SKM-1 (cell line): ENCODE measurements around the gene LHFPL2.
"Not testable (repeated sequence)": the region's sequence is repeated elsewhere in the genome, so short reads cannot be mapped to it uniquely, and the experiment has no call there.

ENCODE experiments used
- DNase-seq: peaks from one replicate; lab custom pipeline; 2025; ENCODE audit not compliant: unreplicated experiment; lab: John Stamatoyannopoulos, UW

The LHFPL2 gene, protein sequence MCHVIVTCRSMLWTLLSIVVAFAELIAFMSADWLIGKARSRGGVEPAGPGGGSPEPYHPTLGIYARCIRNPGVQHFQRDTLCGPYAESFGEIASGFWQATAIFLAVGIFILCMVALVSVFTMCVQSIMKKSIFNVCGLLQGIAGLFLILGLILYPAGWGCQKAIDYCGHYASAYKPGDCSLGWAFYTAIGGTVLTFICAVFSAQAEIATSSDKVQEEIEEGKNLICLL

GRCh38 chr5:78648359-78649210 lies at the start of gene LHFPL2:
Gene LHFPL2, minus strand, starts transcription at chr5:78648772. Its CDS starts 138,559 bp downstream, at chr5:78510213.
- DNase-seq = no peak

DNA sequence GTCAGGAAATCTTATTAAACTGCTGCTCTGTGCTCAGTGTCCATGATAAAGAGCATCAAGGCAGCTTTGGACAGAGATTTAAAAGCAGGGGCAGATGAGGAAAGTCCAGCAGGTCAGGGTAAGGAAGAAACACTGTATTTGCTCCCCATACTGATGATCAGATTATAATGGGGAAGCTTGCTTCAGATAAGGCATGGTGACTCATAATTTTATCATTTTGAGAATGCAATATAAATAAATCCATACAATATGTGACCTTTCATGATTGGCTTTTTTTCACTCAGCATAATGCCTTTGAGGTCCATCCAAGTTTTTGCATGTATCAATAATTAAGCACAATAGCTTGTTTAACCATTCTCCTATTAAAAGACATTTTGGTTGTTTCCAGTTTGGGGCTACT lies 48.1 kb upstream of the LHFPL2 start:
- DNase-seq = no peak

DNA sequence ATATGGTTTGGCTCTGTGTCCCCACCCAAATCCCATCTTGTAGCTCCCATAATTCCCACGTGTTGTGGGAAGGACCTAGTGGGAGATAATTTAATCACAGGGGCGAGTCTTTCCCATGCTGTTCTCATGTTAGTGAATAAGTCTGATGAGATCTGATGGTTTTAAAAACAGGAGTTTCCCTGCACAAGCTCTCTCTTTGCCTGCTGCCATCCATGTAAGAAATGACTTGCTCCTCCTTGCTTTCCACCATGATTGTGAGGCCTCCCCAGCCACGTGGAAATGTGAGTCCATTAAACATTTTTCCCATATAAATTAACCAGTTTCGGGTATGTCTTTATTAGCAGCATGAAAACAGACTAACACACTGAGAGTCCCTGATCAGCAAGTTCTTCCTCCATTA lies 47.5 kb upstream of the LHFPL2 start:
- not testable (repeated sequence) for DNase-seq

GRCh38 chr5:78693339-78693738 lies 44.8 kb upstream of the LHFPL2 start:
- no peak for DNase-seq

DNA sequence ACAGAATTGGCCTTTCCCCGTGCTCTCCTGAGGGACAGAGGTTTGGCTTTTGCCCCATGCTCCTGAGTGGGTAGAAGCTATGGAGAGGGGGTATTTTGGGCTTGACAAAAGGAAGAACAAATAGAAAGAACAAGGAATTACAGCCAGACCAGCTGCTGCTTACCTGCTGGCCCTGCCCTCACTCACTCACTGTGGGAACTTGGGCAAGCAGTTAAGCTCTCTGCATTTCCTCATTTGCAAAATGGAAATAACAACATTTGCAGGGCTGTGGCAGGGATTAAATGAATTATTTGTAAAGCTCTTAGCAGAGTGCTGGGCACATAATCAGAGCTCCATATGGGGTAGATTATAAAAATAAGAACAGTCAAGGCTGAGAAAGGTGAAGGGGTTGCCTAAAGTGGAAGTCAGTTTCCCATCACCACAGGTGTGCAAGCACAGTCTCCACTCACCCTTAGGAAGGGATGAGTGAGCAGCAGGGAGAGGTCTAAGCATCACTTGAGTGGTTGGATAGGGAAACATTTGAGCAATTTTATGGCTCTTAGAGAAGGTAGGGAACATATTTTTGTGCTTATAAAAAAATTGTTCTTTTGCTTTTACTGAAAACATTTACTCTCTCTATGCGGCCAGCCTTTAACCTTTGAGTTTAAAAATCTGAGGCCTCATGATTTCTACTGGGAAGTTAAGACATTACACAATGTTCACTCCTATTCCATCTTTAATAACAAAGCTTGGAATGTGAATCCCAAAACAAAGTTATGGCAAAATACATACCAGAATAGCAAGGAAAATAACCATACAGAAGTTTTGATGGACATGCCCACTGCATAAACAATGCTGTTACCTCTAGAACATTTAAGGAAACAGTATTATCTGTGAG lies 42.8 kb upstream of the LHFPL2 start:
- no peak for DNase-seq

DNA sequence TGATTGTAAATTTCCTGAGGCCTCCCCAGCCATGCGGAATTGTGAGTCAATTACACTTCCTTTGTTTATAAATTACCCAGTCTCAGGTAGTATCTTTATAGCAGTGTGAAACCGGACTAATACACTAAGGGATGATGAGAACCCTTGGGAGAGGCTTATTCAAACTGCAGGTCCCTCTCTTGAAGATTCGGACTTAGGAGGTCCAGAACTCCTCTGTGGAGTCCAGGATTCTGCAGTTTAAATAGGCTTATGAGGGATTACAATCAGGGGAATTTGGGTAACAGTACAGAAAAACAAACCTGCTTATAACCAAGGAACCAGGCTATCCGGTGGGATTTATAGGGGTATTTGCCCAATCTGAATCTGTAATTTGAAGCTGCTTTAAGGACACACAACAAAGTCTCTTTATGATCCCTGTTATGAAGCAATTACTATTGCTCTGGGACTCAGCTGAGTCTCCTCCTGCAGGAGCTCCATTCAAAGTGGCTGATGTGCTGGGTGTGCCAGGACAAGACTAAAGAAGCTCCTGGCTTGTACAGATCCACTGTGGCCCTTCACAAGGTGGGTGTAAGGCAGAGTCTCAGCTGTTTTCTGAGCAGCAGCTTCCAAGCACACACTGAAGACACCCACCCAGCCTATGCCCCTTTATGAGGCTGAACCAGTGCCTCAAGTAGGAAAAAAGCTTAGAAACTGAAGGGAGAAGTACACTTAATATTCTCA lies 41.8 kb upstream of the LHFPL2 start:
- DNase-seq = no peak

- DNase-seq = no peak
Observed at GRCh38 chr5:78689540-78690252, 41.1 kb upstream of the LHFPL2 start.

DNA sequence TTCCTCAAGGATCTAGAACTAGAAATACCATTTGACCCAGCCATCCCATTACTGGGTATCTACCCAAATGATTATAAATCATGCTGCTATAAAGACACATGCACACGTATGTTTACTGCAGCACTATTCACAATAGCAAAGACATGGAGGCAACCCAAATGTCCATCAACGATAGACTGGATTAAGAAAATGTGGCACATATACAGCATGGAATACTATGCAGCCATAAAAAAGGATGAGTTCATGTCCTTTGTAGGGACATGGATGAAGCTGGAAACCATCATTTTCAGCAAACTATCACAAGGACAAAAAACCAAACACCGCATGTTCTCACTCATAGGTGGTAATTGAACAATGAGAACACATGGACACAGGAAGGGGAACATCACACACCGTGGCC lies 38.9 kb upstream of the LHFPL2 start:
- not testable (repeated sequence) for DNase-seq

DNA sequence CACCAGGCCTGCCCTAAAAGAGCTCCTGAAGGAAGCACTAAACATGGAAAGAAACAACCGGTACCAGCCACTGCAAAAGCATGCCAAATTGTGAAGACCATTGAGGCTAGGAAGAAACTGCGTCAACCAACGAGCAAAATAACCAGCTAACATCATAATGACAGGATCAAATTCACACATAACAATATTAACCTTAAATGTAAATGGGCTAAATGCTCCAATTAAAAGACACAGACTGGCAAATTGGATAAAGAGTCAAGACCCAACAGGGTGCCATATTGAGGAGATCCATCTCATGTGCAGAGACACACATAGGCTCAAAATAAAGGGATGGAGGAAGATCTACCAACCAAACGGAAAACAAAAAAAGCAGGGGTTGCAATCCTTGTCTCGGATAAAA lies 35.3 kb upstream of the LHFPL2 start:
- DNase-seq = not testable (repeated sequence)

- no peak for DNase-seq
Observed at GRCh38 chr5:78679905-78680304, 31.3 kb upstream of the LHFPL2 start.

DNA sequence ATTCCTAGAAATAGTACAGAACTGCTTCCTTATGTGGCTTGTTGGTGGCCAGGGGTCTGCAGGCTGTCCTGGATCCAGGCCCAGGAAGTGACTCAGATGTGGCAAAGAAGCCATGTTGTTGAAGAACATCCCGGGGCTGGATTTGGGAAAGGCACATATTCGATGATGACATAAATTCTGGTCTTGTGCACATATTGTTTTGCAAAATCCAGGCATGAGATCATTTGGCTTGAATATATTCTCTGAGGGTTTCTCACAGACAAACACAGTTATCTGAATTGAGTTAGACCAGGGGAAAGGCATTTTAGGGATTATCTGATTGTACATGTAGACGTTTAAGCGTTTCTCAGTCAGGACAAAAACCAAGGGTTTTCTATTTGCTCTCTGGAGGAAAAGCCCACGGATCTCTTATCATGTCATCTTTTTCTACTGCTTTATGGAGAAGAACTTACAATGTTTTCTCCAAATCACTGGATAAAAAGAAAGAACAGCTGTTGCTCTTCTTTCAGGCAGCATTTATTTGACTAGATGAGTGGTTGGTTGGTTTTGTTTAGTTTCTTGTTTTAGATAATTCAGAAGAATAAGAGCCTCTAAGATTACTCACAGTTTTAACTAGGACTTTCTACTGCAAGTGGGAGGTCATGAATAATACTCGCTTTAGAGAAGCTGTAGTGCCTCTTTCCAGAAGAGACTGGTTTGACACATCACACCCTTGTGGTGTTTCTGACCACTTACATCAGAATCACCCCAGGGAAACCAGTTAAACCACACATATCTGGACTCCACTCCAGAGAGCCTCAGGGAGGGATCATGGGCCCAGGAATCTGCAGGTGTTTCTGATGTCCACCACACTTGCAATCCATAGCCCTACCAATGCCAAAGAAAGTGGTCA lies 29.5 kb upstream of the LHFPL2 start:
- no peak for DNase-seq

DNA sequence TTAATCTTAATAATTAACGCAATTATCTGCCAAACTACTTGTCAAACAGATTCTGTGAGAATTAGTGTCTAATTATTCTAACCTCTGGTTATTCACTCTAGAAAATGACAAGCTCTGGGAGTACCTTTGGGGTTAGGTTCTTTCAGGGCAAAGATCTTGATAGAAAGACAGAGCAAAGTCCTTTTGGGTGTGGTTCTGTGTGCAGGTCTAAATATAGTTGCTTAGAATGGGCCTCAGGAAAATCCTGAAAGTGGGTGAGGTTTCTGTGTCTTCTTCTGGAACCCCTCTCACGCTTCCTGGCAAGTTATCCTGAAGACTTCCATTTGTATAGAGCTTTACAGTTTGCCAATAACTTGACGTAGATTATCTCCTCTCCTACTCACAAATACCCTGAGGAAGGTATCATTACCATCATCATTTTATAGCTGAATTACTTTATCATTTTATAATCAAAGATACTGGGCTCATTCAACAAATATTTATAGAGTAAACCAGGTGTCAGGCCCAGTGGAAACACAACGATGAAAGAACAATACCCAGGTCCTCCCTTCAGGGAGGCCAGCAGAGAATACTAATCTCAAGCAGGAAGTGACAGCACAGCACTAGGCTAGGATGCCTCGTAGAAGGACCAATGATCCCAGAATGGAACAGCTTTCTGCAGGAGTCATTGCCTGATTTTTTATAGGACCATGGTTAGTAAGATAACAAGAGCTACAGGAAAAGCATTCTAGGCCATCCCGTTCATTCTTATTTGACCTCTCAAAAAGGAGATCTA lies 27.6 kb upstream of the LHFPL2 start:
- DNase-seq = no peak

DNA sequence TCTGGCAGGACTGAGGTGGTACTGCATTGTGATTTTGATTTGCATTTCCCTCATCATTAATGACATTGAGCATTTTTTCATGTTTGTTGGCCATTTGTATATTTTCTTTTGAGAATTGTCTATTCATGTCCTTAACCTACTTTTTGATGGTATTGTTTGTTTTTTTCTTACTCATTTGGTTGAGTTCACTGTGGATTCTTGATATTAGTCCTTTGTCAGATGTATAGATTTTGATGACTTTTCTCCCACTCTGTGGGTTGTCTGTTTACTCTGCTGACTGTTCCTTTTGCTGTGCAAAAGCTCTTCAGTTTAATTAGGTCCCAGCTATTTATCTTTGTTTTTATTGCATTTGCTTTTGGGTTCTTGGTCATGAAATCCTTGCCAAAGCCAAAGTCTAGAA lies 25.3 kb upstream of the LHFPL2 start:
- DNase-seq = not testable (repeated sequence)

- DNase-seq = no peak
Observed at GRCh38 chr5:78672154-78672553, 23.6 kb upstream of the LHFPL2 start.

DNA sequence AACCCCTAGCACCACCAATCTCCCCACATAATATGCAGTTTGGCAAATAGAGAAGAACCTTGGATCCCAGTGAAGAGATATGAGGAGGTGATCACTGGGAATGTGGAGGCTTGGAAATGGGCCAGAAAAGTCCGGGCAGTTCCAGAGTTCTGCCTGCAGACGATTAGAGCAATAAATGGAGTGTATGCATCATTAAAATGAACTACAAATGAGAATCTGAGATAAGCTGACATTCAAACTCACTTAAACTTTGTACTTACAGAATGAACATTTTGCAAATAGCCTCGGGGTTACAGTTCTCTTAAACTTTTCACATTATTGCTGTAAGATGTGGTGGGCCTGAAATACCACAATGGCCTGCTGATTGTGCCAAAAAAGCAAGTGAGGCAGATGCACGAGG lies 23.0 kb upstream of the LHFPL2 start:
- DNase-seq = no peak

DNA sequence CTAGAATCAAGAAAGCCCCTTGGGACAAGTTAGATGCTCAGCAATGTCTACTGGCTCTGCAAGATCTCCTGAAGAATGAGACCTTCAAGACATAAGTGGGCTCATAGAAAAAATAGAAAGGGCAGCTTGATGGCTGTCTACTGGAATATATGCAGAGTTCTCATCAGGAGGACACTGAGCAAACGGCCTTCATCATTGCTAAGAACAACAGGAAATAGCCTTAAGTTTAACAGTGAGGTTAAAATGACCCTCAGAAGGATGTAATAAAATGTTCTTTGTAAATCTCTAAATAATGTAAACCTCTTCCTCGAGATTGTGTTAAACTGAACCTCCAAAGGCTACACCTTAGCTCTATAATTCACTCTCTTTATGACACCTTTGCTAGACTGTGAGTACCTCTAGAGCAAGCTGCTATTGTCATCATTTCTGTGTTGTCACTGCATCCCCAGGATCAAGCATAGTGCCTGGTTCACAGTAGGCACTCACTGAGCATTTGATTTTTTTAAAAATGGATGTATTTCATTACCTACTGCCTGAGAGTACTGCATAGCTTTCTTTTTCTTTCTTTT lies 22.2 kb upstream of the LHFPL2 start:
- DNase-seq = no peak

- no peak for DNase-seq
Observed at GRCh38 chr5:78669331-78669730, 20.8 kb upstream of the LHFPL2 start.

GRCh38 chr5:78667461-78668103 lies 19.0 kb upstream of the LHFPL2 start:
- no peak for DNase-seq
